GM12872 (cell line): ENCODE data around the gene INPP5A.

Source experiments
- CTCF ChIP-seq: IDR thresholded peaks from 3 replicates; pipeline ENCODE4 v1.5.1; 2011; ENCODE audit warnings: low read depth, mild to moderate bottlenecking, low read length, moderate library complexity; ENCODE audit not compliant: insufficient read depth

INPP5A gene

GRCh38 chr10:132499367-132499685 lies 38.3 kb upstream of the INPP5A start:
- TF ChIP-seq CTCF: no peak

GRCh38 chr10:132500781-132501415 lies 36.7 kb upstream of the INPP5A start:
- TF ChIP-seq CTCF: no peak

GRCh38 chr10:132502544-132503300 lies 34.9 kb upstream of the INPP5A start:
- no peak for TF ChIP-seq CTCF

- TF ChIP-seq CTCF: no peak
Measured at GRCh38 chr10:132503581-132504421, 33.8 kb upstream of the INPP5A start.

GRCh38 chr10:132504501-132505272 lies 32.9 kb upstream of the INPP5A start:
- TF ChIP-seq CTCF: no peak

- TF ChIP-seq CTCF: no peak
Measured at GRCh38 chr10:132506711-132507408, 30.7 kb upstream of the INPP5A start.
